ENCODE data around the gene ATP11A.

ATP11A gene

DNA sequence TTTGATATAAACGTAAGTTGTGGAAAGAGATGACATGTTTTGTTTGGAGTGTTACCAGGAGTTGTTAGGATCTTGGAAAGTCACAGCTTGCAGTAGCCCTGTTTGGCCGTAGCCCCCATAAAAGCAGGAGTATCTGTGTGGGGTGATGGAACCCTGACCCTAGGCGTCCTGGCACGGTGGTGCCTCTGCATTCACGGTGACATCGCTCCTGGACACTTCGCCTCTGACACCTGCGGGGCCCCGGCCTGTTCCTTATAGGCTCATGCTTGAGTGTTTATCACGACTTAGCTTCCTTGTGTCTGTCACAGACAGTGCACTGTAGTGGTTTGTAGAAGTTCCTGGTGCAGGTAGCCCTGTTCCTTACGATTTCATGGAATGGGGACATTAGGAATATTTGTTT lies 74.2 kb downstream of the ATP11A start:
- DNase-seq, result no peak

- no peak for DNase-seq
Measured at GRCh38 chr13:112764864-112765561, 75.2 kb downstream of the ATP11A start.

GRCh38 chr13:112765731-112766130 lies 75.9 kb downstream of the ATP11A start:
- no peak for DNase-seq

GRCh38 chr13:112766336-112766735 lies 76.5 kb downstream of the ATP11A start:
- DNase-seq, result no peak

DNA sequence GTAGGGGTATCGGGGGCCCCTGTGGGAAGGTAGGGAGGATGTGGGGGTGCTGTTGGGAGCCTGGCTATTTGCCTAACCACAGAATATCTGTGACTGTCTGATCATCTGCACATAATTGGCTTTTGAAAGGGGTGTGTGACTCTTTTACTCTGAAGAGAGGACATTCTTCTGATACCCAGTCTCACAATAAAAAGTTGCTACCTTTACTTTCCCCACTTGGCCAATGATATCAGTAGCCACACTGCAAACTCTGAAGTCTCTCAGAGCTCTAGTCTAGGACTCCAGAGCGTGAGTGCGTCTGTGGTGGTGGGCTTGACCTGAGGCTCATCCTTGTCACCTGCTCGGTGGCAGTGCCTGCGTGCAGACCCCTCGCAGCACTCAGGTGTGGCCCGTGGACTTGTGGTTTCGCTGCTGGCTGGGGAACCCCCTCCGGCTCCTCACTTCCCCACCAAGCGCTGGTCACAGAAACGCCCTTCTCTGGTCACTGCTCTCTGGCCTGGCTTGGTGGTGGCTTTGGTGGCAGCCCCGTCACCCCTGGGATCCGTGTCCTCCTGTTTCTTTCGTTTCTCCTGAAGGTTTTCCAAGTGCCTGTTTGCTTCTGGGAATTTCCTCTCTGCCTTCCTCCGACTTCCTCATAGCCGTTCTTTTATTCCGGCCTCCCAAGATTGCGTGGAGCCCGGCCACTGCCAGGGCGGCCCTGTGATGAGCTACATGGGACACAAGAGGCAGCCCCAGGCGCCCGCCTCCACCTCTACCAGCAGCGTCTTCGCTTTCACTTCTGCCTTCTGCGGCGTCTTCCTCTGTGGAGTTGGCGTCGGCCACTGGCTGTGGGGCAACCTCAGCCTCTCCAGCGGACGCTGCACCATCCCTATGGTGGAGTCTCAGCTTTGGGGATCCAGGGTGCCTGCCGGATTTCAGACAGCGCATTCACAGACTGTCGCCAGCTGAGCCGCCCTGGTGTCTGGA lies 78.0 kb downstream of the ATP11A start:
- DNase-seq, result no peak

GRCh38 chr13:112768795-112769481 lies 79.1 kb downstream of the ATP11A start:
- DNase-seq, result no peak

GRCh38 chr13:112769615-112770014 lies 79.8 kb downstream of the ATP11A start:
- DNase-seq, result no peak

DNA sequence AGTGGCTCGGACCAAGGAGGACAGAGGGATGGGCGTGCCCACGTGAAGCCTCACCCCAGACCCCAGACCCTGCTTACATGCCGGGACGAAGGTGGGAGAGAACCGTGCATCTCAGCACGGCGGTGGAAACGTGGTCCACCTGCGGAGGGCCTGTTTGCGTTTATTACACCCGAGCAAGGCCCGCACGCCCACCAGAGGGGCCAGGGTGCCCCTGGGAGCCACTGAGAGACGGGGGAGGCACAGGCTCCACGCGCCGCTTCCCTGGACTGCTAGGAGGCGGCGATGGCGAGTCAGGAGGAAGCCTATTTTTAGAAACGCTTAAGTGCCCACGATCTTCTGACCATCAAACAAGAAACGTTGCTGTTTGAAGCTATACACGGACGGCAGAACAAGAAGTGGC lies 80.7 kb downstream of the ATP11A start:
- no peak for DNase-seq

GRCh38 chr13:112771139-112771876 lies 81.5 kb downstream of the ATP11A start:
- DNase-seq, result no peak

DNA sequence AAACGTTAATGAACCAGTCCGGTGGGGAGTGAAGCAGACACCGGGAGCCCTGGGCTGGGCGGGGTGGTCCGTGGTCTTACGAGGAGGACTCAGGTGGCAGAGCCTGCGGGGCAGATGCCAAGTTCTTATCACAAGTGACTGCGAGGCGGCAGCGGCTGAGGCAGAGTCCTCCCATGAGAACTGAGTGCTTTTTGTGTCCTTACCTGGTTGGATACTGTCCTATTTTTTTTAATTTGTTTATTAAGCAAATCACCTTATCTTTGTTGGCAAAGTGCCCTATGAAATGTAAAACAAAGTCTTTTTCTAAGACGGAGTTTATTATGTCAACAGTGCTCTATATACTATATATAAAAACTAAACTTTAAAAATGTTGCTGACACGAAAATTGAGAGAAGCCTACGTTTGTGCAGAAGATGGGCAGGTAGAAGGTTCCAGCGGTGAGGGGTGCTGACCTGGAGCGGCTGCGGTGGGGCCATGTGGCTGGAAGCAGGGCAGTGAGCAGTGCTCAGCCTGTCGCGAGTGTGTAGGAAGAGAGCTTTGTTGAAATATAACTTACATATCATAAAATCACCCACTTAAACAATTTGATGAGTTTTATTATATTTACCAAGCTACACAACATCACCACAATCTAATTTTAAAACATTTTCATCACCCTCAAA lies 82.2 kb downstream of the ATP11A start:
- no peak for DNase-seq

- DNase-seq, result no peak
Measured at GRCh38 chr13:112772539-112772909, 82.7 kb downstream of the ATP11A start.

GRCh38 chr13:112772929-112773328 lies 83.1 kb downstream of the ATP11A start:
- DNase-seq, result no peak

DNA sequence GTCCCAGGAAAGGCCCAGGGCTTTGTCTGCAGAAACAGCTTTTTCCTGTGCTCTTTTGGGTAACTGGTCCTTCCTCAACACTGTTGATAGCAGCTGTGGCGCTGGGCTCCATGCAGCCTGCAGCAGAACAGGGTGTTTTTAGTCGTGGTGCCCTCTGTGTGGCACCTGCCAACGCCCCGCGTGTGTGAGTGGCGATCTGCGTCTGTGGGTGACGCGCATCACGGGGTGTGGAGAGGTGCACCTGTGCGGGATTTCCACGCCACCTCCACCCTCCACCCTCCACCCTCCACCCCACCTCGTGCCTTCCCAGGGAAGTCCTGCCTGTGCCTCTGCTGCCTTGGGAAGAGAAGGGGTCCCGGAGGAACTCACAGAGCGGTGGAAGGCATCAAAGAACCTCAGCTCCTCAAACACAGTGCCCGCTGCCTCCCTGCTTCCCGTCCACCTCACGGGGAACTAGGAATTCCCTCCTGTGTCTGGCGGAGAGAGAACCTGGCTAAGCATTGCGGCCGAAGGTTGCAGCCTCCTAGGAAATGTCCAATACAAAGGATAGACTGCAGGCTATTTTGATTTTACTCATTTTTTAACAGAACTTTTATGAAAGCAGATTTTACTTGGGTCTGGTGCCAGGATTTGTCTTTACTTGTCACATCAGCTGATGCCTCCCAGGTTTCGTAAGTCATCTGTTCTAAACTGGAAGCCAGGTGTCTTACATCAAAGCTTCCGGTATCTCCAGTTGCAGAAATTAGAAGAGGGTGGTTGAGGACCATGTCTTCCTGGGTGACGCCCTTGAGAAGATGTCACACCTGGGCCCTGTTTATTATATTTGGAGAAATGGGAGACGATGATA lies 84.0 kb downstream of the ATP11A start:
- DNase-seq, result no peak

GRCh38 chr13:112774448-112774792 lies 84.6 kb downstream of the ATP11A start:
- DNase-seq, result no peak

- DNase-seq, result no peak
Measured at GRCh38 chr13:112774829-112775565, 85.2 kb downstream of the ATP11A start.

DNA sequence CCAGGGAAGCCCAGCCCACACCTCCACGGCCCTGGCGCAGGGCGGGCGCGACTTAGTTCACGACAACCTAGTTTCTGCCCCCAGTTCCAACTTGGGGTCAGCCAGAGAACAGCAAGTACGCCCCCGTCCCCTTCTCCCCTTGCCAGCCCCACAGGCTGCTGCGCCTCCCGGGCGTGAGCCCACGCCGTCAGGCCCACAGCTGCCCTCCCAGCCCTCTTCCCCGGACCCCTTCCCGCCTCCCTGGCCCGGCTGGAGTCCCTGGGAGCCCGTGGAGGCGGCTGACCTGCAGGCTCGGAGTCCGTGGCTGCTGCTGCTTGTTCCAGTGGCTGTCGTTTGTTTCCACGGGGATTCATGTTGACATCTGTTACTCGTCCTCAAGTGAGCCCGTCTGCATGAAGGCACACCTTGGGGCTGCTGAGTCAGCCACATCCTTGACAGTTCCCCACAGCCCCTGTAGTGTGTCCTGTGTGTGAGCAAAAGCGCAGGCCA lies 86.0 kb downstream of the ATP11A start:
- no peak for DNase-seq

GRCh38 chr13:112776354-112776753 lies 86.5 kb downstream of the ATP11A start:
- DNase-seq, result no peak

- DNase-seq, result no peak
Measured at GRCh38 chr13:112776971-112777370, 87.1 kb downstream of the ATP11A start.

DNA sequence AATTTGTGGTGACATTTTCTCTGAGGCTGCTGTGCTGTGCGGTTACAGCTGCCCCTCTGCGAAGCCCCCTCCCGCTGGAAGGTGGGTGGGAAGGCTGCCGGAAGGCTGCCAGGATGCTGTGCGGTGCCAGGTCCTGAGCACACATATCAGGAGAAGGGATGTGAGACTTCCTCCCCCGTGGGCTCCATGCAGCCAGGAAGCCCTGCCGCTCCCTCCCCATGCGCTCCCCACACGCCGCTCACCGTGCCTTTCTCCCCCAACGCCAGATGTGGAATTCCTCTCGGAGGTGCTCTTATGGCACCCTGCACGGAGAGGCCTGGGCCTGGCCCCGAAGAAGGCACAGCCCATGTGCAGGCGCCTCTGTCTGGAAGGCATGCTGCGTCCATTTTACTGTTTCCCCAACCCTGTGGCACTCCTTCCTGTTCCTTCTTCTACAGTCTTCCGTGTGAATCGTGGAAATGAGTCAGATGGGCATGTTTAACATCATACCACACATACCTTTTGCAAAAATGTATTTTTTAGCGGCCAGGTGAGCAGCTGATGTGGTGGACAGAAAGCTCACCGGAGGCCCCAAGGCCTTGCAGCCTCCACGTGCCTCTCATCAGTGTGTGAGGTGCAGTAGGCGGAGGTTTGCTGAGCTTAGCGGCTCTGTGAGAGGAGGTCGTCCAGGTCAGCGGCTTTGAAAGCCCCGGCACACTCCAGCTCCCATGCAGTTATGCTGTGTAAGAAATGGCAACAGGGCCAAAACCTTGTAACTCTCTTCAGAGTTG lies 88.0 kb downstream of the ATP11A start:
- DNase-seq, result no peak

Measured in activated CD4-positive, CD25-positive, alpha-beta regulatory T cell (primary cell).